ENCODE results near the gene ISM1.

Gene ISM1

DNA sequence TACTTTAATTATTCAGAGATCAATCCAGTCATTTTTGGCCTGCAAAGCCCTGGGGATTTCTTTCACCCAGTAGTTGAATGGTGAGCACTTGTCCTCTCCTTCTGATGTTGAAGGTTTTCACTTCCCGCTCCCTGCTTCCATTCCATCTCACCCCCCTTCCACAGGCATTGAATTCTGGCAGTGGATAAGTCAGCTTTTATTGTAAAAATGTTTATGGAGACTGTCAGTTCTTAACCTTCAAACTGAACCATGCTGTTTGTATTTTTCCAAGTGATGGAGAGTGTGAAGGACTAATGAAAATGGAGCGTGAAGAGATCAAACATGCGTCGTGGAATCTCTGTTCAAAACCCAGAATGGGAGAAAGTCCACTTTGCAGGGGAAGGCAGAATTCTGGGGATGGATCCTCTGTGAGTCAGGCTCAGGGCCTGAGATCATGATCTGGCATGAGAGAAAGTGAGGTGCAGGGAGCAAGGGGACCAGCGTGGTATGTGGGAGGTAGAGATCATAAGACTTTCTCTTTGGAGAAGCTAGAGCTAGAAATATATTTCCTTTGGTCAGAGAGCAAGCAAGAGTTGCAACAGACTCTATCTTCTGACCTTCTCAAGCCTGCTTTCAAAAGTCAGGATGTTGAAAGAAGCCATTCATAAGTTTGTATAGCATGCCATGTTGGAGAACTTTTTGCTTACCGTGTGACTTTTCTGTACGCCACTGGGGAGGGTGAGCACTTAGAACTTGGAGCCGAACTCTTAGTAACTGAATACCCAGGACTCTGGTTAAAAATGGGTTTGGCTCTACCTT lies 30.2 kb downstream of the ISM1 start:
- no peak for DNase-seq
- H3K4me2 ChIP-seq (ENCODE audit: low read depth, low read length) = no peak overlapping the region
- peaks cover 15% of the 10 kb centered on the region; the same call in 1 of the 2 replicates for H3K4me1 ChIP-seq (ENCODE audit: low read length)
- H3K4me3 ChIP-seq (ENCODE audit: low read length) = no peak overlapping the region
- no peaks in the 10 kb centered on the region for H3K36me3 ChIP-seq (replicated peaks; ENCODE audit: insufficient read depth, low read length)
- H3K9me3 ChIP-seq (replicated peaks; ENCODE audit: insufficient read depth, low read length) = no peaks in the 10 kb centered on the region
- no peak overlapping the region for H3K9ac ChIP-seq (ENCODE audit: low read length)
- peaks cover 13% of the 10 kb centered on the region; the same call in 1 of the 2 replicates for H3F3A ChIP-seq (ENCODE audit: insufficient read depth, low read length)
- no peak for TF ChIP-seq EZH2phosphoT487 (IDR thresholded peaks at IDR 0.05; ENCODE audit: low read length)
- no peak for TF ChIP-seq EZH2 (optimal IDR thresholded peaks at IDR 0.05; ENCODE audit: low read depth, low read length)
- TF ChIP-seq, protein P1, sequence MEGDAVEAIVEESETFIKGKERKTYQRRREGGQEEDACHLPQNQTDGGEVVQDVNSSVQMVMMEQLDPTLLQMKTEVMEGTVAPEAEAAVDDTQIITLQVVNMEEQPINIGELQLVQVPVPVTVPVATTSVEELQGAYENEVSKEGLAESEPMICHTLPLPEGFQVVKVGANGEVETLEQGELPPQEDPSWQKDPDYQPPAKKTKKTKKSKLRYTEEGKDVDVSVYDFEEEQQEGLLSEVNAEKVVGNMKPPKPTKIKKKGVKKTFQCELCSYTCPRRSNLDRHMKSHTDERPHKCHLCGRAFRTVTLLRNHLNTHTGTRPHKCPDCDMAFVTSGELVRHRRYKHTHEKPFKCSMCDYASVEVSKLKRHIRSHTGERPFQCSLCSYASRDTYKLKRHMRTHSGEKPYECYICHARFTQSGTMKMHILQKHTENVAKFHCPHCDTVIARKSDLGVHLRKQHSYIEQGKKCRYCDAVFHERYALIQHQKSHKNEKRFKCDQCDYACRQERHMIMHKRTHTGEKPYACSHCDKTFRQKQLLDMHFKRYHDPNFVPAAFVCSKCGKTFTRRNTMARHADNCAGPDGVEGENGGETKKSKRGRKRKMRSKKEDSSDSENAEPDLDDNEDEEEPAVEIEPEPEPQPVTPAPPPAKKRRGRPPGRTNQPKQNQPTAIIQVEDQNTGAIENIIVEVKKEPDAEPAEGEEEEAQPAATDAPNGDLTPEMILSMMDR (IDR thresholded peaks at IDR 0.05; ENCODE audit: low read length) = no peak
- H3K9me2 ChIP-seq (replicated peaks; ENCODE audit: insufficient read depth, low read length) = no peaks in the 10 kb centered on the region
- H3K27me3 ChIP-seq (replicated peaks; ENCODE audit: insufficient read depth, low read length) = no peaks in the 10 kb centered on the region
- no peaks in the 10 kb centered on the region for H4K20me1 ChIP-seq (ENCODE audit: insufficient read depth, low read length)
- no peaks in the 10 kb centered on the region for H3K79me2 ChIP-seq (ENCODE audit: low read length)
- H3K27ac ChIP-seq (ENCODE audit: low read length) = no peak overlapping the region
- no peak overlapping the region for H2AFZ ChIP-seq (ENCODE audit: low read length)

DNA sequence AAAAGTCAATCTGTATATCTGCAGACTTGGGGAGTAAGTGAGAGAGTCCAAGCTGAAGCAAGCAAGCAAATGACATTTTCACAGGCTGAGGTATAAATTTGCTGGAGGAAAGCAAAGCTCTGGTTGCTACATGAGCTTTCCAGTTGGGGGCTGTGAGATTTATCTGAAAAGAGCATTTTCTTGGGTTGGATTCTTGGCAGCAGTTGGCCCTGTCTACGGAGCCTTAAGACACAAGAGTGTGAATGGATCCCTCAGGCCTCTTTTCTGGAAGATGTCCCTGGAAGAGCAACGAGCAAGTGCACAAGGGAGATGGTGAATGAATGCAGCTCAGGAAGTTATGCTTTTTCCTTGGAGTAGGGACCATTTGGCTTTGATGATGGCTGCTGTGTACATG lies 30.8 kb downstream of the ISM1 start:
- H3K9me3 ChIP-seq (replicated peaks; ENCODE audit: insufficient read depth, low read length) = no peaks in the 10 kb centered on the region
- TF ChIP-seq, protein P1 (IDR thresholded peaks at IDR 0.05; ENCODE audit: low read length) = no peak
- TF ChIP-seq EZH2 (optimal IDR thresholded peaks at IDR 0.05; ENCODE audit: low read depth, low read length) = no peak
- TF ChIP-seq EZH2phosphoT487 (IDR thresholded peaks at IDR 0.05; ENCODE audit: low read length) = no peak
- peaks cover 13% of the 10 kb centered on the region; the same call in 1 of the 2 replicates for H3F3A ChIP-seq (ENCODE audit: insufficient read depth, low read length)
- H3K9ac ChIP-seq (ENCODE audit: low read length) = no peak overlapping the region
- H3K27ac ChIP-seq (ENCODE audit: low read length) = no peak overlapping the region
- H3K27me3 ChIP-seq (replicated peaks; ENCODE audit: insufficient read depth, low read length) = no peaks in the 10 kb centered on the region
- H3K36me3 ChIP-seq (replicated peaks; ENCODE audit: insufficient read depth, low read length) = no peaks in the 10 kb centered on the region
- H3K4me2 ChIP-seq (ENCODE audit: low read depth, low read length) = no peak overlapping the region
- no peak overlapping the region for H2AFZ ChIP-seq (ENCODE audit: low read length)
- H3K79me2 ChIP-seq (ENCODE audit: low read length) = no peaks in the 10 kb centered on the region
- H3K4me3 ChIP-seq (ENCODE audit: low read length) = no peak overlapping the region
- no peak for DNase-seq
- no peaks in the 10 kb centered on the region for H3K9me2 ChIP-seq (replicated peaks; ENCODE audit: insufficient read depth, low read length)
- peaks cover 12% of the 10 kb centered on the region; the same call in 1 of the 2 replicates for H3K4me1 ChIP-seq (ENCODE audit: low read length)
- no peaks in the 10 kb centered on the region for H4K20me1 ChIP-seq (ENCODE audit: insufficient read depth, low read length)

DNA sequence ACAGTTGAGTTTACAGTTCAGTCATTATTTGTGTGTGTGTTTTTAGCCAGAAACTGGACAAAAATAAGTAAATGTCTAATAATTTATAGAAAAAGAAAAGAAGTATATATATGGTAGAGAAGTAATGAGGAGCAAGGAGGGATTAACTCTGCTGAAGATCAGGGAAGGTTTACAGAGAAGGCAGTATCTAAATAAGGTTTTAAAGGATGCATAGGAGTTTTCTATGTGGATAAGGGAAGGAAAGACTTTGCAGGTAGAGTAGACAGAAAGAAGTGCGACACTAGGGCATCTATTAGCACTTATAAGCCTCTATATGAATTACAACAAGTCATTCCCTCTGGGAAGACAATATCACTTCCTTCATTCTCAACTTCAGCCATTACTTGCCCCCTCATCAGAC lies 34.3 kb downstream of the ISM1 start:
- H3K9me3 ChIP-seq (replicated peaks; ENCODE audit: insufficient read depth, low read length) = no peaks in the 10 kb centered on the region
- H3K4me1 ChIP-seq (ENCODE audit: low read length) = no peaks in the 10 kb centered on the region
- no peak overlapping the region for H2AFZ ChIP-seq (ENCODE audit: low read length)
- TF ChIP-seq EZH2 (optimal IDR thresholded peaks at IDR 0.05; ENCODE audit: low read depth, low read length) = no peak
- TF ChIP-seq EZH2phosphoT487 (IDR thresholded peaks at IDR 0.05; ENCODE audit: low read length) = no peak
- TF ChIP-seq, protein P1 (IDR thresholded peaks at IDR 0.05; ENCODE audit: low read length) = no peak
- no peaks in the 10 kb centered on the region for H3K9me2 ChIP-seq (replicated peaks; ENCODE audit: insufficient read depth, low read length)
- H3K79me2 ChIP-seq (ENCODE audit: low read length) = no peaks in the 10 kb centered on the region
- H3K4me2 ChIP-seq (ENCODE audit: low read depth, low read length) = no peak overlapping the region
- H3K4me3 ChIP-seq (ENCODE audit: low read length) = no peak overlapping the region
- H3K9ac ChIP-seq (ENCODE audit: low read length) = no peak overlapping the region
- no peaks in the 10 kb centered on the region for H4K20me1 ChIP-seq (ENCODE audit: insufficient read depth, low read length)
- H3K27ac ChIP-seq (ENCODE audit: low read length) = no peak overlapping the region
- no peaks in the 10 kb centered on the region for H3K36me3 ChIP-seq (replicated peaks; ENCODE audit: insufficient read depth, low read length)
- no peaks in the 10 kb centered on the region for H3F3A ChIP-seq (ENCODE audit: insufficient read depth, low read length)
- no peaks in the 10 kb centered on the region for H3K27me3 ChIP-seq (replicated peaks; ENCODE audit: insufficient read depth, low read length)
- no peak for DNase-seq

Measured in MM.1S (cell line).